Measurements from ENCODE around the gene TSPO. TPM values are rescaled to one million over a fixed set of nuclear protein-coding genes. Genes with fewer than 3 reads are reported as not detected.

The TSPO gene
- total RNA-seq, 4 donors from 2014 or later: 346 to 897 (median 746) TPM

DNA sequence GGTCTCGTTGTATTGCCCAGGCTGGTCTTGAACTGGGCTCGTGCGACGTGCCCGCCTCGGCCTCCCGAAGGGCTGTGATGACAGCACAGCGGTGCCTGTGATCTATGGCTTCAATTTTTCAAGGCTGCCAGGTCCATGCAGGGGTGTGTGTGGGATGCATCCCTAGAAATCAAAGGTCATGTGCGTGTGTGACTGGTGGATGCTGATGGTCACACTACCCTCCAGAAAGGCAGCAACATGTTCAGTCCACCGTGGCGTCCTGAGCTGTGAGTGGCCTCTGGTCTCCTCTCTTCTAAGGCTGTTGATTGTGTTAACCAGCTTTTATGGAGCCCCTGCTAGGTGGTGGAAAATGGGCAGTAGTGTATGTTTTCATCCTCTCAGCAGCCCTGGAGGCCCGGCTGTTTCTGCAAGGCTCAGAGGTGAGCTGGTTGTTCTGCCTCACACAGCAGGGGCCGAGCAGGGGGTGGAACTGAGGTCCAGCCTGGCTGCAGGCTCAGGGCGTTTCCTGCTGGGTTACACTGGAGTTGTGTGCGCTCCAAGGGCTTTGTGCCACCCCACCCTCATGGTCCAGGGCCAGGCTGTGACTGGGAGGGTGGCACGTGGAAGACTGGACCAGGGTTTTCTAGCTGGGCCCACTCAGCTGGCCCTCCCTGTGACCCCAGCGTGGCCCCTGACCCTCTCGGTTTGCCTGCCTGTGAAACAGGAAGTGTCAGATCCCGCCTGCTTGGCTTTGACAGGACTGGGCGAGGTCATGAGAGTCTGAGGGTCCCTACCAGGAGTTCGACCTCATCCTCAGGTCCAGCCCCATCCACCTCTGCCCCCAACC lies 33.1 kb upstream of the TSPO start:
- H3K4me1 ChIP-seq: no peaks in the 10 kb centered on the region
- no peak overlapping the region for H3K27ac ChIP-seq
- 93% methylated on average over 11 of the region's 21 CpGs for WGBS
- no peaks in the 10 kb centered on the region for H3K9me3 ChIP-seq
- TF ChIP-seq POLR2AphosphoS5 (IDR thresholded peaks at IDR 0.05) (no peak), POLR2A (IDR thresholded peaks at IDR 0.05) (no peak), EP300 (IDR thresholded peaks at IDR 0.05) (no peak)
- TF ChIP-seq, protein P1, sequence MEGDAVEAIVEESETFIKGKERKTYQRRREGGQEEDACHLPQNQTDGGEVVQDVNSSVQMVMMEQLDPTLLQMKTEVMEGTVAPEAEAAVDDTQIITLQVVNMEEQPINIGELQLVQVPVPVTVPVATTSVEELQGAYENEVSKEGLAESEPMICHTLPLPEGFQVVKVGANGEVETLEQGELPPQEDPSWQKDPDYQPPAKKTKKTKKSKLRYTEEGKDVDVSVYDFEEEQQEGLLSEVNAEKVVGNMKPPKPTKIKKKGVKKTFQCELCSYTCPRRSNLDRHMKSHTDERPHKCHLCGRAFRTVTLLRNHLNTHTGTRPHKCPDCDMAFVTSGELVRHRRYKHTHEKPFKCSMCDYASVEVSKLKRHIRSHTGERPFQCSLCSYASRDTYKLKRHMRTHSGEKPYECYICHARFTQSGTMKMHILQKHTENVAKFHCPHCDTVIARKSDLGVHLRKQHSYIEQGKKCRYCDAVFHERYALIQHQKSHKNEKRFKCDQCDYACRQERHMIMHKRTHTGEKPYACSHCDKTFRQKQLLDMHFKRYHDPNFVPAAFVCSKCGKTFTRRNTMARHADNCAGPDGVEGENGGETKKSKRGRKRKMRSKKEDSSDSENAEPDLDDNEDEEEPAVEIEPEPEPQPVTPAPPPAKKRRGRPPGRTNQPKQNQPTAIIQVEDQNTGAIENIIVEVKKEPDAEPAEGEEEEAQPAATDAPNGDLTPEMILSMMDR (IDR thresholded peaks at IDR 0.05): no peak
- no peak for DNase-seq (ENCODE audit: low spot score in 2 of 2)
- H3K27me3 ChIP-seq: no peaks in the 10 kb centered on the region
- no peak overlapping the region for H3K4me3 ChIP-seq
- no peaks in the 10 kb centered on the region for H3K36me3 ChIP-seq

DNA sequence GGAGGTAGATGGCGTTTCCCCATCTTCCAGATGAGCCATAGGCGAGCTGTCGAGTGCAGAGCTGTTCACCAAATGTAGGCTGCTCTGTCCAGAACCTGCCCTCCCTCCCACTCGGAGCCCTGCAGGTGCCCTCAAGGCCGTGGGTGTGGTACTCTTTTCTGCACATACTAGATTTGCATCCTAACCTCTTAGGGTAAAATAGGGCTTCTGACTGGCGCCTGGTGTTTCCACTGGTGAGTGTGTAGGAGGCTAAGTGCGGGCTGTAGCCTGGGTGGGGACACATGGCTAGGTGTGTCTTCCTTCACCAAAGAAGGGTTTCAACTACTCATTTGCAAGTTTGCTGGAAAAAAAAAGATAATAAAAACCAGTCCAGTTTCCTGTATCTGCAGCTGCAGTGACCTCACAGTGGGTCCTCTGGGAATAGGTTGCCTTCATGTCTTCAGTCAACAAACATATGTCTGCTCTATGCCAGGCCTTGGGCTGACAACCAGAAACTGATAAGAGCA lies 32.4 kb upstream of the TSPO start:
- Histone ChIP-seq H3K9me3 (no peaks in the 10 kb centered on the region), H3K27ac (no peak overlapping the region), H3K4me3 (no peak overlapping the region), H3K36me3 (no peaks in the 10 kb centered on the region), H3K4me1 (no peaks in the 10 kb centered on the region), H3K27me3 (no peaks in the 10 kb centered on the region)
- DNase-seq (ENCODE audit: low spot score in 2 of 2): no peak
- TF ChIP-seq EP300 (IDR thresholded peaks at IDR 0.05): no peak
- TF ChIP-seq, protein P1 (IDR thresholded peaks at IDR 0.05): no peak
- no peak for TF ChIP-seq POLR2AphosphoS5 (IDR thresholded peaks at IDR 0.05)
- no peak for TF ChIP-seq POLR2A (IDR thresholded peaks at IDR 0.05)
- 56% methylated on average over 4 of the region's 7 CpGs for whole genome bisulfite sequencing

DNA sequence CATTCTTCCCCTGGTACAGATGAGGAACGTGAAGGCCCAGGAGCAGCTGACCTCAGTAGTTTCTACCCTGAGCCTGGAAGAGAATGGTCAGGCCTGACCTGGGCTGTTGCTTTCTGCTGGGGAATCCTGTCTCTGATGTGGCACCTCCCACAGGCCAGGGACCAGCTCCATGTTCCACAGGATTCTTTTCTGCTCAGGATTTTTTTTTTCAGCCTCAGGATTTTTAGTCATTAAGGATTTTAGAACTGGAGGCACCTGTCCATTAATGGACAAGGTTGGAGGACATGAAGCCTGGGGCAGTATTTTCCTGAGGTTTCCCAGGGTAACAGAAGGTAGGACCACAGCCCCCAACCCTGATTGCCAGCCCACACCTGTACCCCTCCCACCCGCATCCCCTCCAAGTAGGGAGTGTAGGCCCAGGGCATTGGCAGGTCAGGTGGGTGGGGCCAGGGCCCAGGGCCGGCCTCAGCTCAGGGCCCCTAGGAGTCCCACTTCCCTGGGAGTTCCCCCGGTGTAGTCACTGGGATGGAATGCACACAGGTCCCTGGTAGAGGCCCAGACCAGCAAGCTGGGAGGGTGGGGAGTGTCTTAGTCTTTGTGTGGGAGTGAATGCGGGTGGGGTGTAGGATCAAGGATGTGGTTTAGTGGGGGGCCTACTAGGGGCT lies 24.7 kb upstream of the TSPO start:
- DNase-seq (ENCODE audit: low spot score in 2 of 2): no peak
- WGBS: 74% methylated on average over 5 of the region's 5 CpGs
- no peaks in the 10 kb centered on the region for H3K27me3 ChIP-seq
- no peaks in the 10 kb centered on the region for H3K9me3 ChIP-seq
- H3K4me1 ChIP-seq: peaks cover 19% of the 10 kb centered on the region
- TF ChIP-seq, protein P1 (IDR thresholded peaks at IDR 0.05): no peak
- TF ChIP-seq POLR2A (IDR thresholded peaks at IDR 0.05) (no peak), EP300 (IDR thresholded peaks at IDR 0.05) (no peak), POLR2AphosphoS5 (IDR thresholded peaks at IDR 0.05) (no peak)
- no peak overlapping the region for H3K4me3 ChIP-seq
- peaks cover 5% of the 10 kb centered on the region for H3K36me3 ChIP-seq
- H3K27ac ChIP-seq: no peak overlapping the region

DNA sequence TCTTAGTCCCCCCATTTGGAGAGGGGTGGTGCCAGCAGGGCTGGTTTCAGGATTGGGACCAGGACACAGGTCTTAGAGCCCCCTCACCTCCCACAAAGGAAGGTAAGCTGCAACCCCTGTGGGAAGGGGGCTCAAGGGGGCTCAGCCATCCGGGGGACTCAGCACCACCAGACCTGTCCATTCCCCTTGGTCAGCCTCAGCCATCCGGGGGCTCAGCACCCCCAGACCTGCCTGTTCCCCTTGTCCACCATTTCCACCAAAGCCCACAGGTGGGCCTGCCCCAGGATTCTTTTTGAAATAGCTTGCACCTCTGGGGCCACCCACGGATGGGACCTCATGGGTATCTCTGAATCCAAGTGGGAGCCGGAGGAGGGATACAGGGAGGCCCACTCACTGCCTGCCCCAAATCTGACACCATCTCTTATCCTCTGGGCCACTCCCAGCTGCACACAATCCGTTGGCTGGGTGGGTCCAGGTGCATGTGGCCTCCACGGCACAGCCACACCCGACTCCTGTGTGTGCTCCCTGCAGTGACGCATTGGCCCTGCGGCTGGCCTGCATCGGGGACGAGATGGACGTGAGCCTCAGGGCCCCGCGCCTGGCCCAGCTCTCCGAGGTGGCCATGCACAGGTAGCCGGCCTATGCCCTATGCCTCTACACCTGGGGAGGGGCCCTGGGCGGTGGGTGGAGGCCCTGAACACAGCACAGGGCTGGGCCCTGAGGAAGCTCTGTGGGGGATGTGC lies 24.0 kb upstream of the TSPO start:
- H3K36me3 ChIP-seq: peaks cover 10% of the 10 kb centered on the region

More for the DNA sequence above, 24.0 kb upstream of the TSPO start:
- WGBS: no CpG with 5 or more reads among the region's 17 CpGs
- no peak overlapping the region for H3K4me3 ChIP-seq
- TF ChIP-seq EP300 (IDR thresholded peaks at IDR 0.05) (no peak), POLR2AphosphoS5 (IDR thresholded peaks at IDR 0.05) (no peak), POLR2A (IDR thresholded peaks at IDR 0.05) (no peak)
- TF ChIP-seq, protein P1 (IDR thresholded peaks at IDR 0.05): no peak
- no peak overlapping the region for H3K27ac ChIP-seq
- H3K9me3 ChIP-seq: no peaks in the 10 kb centered on the region
- H3K27me3 ChIP-seq: no peaks in the 10 kb centered on the region
- peaks cover 19% of the 10 kb centered on the region for H3K4me1 ChIP-seq
- no peak for DNase-seq (ENCODE audit: low spot score in 2 of 2)
